K562 (cell line): ENCODE results near the gene DENND6A. TPM values are rescaled to one million over a fixed set of nuclear protein-coding genes. Genes with fewer than 3 reads are reported as not detected.

Experiments
- ATF7 ChIP-seq: fragments of 450-650 bp; IDR thresholded peaks from 2 replicates; pipeline ENCODE4 v1.7.1; 2014; ENCODE audit warnings: mild to moderate bottlenecking, moderate library complexity
- CAMTA2 ChIP-seq: fragments of 250-450 bp; sonication (Bioruptor Pico); conservative IDR thresholded peaks from 2 replicates; pipeline ENCODE4 v1.5.1; 2022
- FOXA3 ChIP-seq, 2 experiments: fragments of 450-650 bp in 1 of 2; sonication (generic) in 1 of 2; formaldehyde crosslinking; IDR thresholded peaks in 1 of 2; conservative IDR thresholded peaks in 1 of 2; 2 replicates each; pipeline versions ENCODE4 v1.4.0 to v1.8.0; 2020 to 2022; ENCODE audit warnings: mild to moderate bottlenecking in 2 of 2, missing genetic modification reagents in 1 of 2
- FOXM1 ChIP-seq, 2 experiments: fragments of 450-650 bp in 1 of 2; sonication (generic) in 1 of 2; formaldehyde crosslinking in 1 of 2; IDR thresholded peaks; 2 replicates each; pipeline versions ENCODE4 v1.6.1 to v1.9.0; 2017 to 2022; ENCODE audit warnings: low read depth in 2 of 2, mild to moderate bottlenecking in 2 of 2, missing genetic modification reagents in 1 of 2, moderate library complexity in 1 of 2
- KAT7 ChIP-seq: sonication (generic); formaldehyde crosslinking; IDR thresholded peaks from 2 replicates; pipeline ENCODE4 v1.8.0; 2022; ENCODE audit warnings: missing genetic modification reagents, mild to moderate bottlenecking, borderline replicate concordance
- MAZ ChIP-seq, 2 experiments: fragments of 450-650 bp in 1 of 2; sonication (generic) in 1 of 2; formaldehyde crosslinking; IDR thresholded peaks in 1 of 2; conservative IDR thresholded peaks in 1 of 2; 2 replicates each; pipeline versions ENCODE4 v1.4.0 to v1.5.0; 2020; ENCODE audit warnings: mild to moderate bottlenecking in 1 of 2, missing genetic modification reagents in 1 of 2
- PHF20 ChIP-seq: fragments of 450-650 bp; IDR thresholded peaks from 2 replicates; pipeline ENCODE4 v1.6.1; 2018; ENCODE audit not compliant: partially characterized antibody
- RBFOX2 ChIP-seq: fragments of 200-400 bp; formaldehyde crosslinking; IDR thresholded peaks from 2 replicates; pipeline ENCODE4 v1.6.1; 2017; ENCODE audit warnings: low read depth, mild to moderate bottlenecking, low read length, moderate library complexity
- TBP ChIP-seq: optimal IDR thresholded peaks from 2 replicates; pipeline ENCODE3; 2011; ENCODE audit warnings: low read depth, low read length, improper control_type of control experiment
- UBTF ChIP-seq, 2 experiments: IDR thresholded peaks; 2 replicates each; pipeline ENCODE4 v1.6.1; 2012; ENCODE audit warnings: improper control_type of control experiment in 2 of 2, low read depth in 2 of 2, low read length in 2 of 2, borderline replicate concordance in 1 of 2
- YY1 ChIP-seq, 3 experiments: IDR thresholded peaks; 2 replicates each; pipeline ENCODE4 v1.6.1; 2011; ENCODE audit warnings: low read length in 2 of 3, mild to moderate bottlenecking in 2 of 3, moderate library complexity in 2 of 3, borderline replicate concordance in 1 of 3, control low read depth in 1 of 3, low read depth in 1 of 3; ENCODE audit not compliant: insufficient read depth in 3 of 3, insufficient replicate concordance in 2 of 3, control insufficient read depth in 1 of 3, insufficient read length in 1 of 3; ENCODE audit errors: extremely low read depth in 1 of 3
- ZEB2 ChIP-seq: fragments of 450-650 bp; IDR thresholded peaks from 2 replicates; pipeline ENCODE4 v1.6.1; 2016
- ZNF609 ChIP-seq: sonication (generic); formaldehyde crosslinking; IDR thresholded peaks from 2 replicates; pipeline ENCODE4 v1.8.1; 2023; ENCODE audit warnings: missing genetic modification reagents, mild to moderate bottlenecking, borderline replicate concordance
- polyA plus RNA-seq, 8 experiments: library from polyadenylated mRNA; depleted of rRNA in 4 of 8; stranded (reverse) in 5 of 8; unstranded in 3 of 8; fragments of >200 nt; fragmentation: Nextera tagmentation in 2 of 8; fragmentation: Illumina TruSeq in 1 of 8; extraction: Ambion mirVana in 2 of 8; extraction: Trizol in 1 of 8; gene quantifications; 2 replicates each; pipeline versions ENCODE4 v1.2.1 to v1.2.3, GENCODE V29; 2011 to 2014; ENCODE audit warnings: inconsistent platforms in 1 of 8, missing spikeins in 1 of 8
- total RNA-seq, 7 experiments: library from RNA; depleted of rRNA in 6 of 7; stranded (reverse); fragments of >200 nt in 6 of 7; fragmentation: Illumina TruSeq in 2 of 7; extraction: Trizol in 2 of 7; gene quantifications; 2 replicates each; pipeline versions ENCODE4 v1.2.1 to v1.2.3, GENCODE V29; 2011 to 2021; ENCODE audit warnings: low replicate concordance in 1 of 7
- TF ChIP-seq, protein P1 (sequence below): fragments of 250-450 bp; sonication (Bioruptor Pico); IDR thresholded peaks from 2 replicates; pipeline ENCODE4 v1.8.0; 2022; ENCODE audit warnings: inconsistent platforms

The DENND6A gene
- total and polyA plus RNA-seq, 9 of the 15 experiments (the other 6 are each of a cell fraction or from before 2014, with no cell fraction given), result 1.5 to 12.7 (median 7.1) TPM

DNA sequence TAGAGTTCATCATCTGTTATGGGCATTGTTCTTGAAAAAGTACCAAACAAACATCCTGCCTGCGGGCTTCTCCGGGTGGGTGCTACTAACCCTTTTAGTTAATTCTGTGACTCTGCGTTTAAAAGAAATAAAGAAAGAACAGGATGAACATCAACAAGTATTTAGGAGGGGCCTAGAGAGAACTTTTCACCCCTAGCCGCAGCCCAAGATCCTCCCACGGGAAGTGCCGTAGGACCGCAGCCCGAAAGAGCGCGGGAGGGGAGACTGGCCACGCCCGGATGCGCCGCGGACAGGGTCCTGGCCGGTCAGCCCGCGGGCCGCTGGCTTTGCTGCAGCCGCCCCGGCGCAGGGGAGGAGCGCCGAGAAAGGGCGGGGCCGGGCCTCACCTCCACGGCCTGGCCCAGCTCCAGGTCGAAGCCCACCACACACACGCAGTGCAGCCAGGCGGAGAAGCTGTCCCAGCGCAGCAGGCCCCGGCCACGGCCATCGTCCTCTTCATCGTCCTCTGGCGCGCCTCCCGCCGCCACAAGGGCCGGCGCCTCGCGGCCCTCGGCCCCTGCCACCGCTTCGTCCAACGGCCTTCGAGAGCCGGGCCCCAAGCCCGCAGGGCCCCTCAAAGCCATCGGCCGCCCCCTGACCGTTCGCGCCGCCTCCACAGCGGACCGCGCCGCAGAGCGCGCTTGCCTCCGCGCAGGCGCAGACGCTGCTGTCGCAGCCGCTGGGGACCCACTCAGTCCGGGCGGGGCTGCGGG is at the start of gene DENND6A (continued):
- TF ChIP-seq YY1 (IDR thresholded peaks at IDR 0.05; ENCODE audit: borderline replicate concordance in 1 of 3, control insufficient read depth in 1 of 3, extremely low read depth in 1 of 3, insufficient read depth in 3 of 3, insufficient read length in 1 of 3, insufficient replicate concordance in 2 of 3, low read depth in 1 of 3, low read length in 2 of 3) (peak in 1 of 3 experiments; percentile 37), KAT7 (peak; percentile 65; the same call in 1 of the 2 replicates), CAMTA2 (CRISPR knock-in tag) (no peak), ZEB2 (no peak), RBFOX2 (peak; percentile 98), ZNF609 (CRISPR knock-in tag) (no peak), TBP (peak; percentile 52), PHF20 (peak; percentile 71), UBTF (IDR thresholded peaks at IDR 0.05; ENCODE audit: borderline replicate concordance in 1 of 2, low read depth in 2 of 2, low read length in 2 of 2) (peak in 1 of 2 experiments; percentile 72; a peak in 1 of 4 replicates), MAZ (CRISPR knock-in tag; conservative IDR thresholded peaks at IDR 0.05 in 1 of 2, IDR thresholded peaks at IDR 0.05 in 1 of 2) (peak; percentile 78 to 79; a peak in 3 of 4 replicates), ATF7 (peak; percentile 46; the same call in 1 of the 2 replicates), FOXA3 (CRISPR knock-in tag; conservative IDR thresholded peaks at IDR 0.05 in 1 of 2, IDR thresholded peaks at IDR 0.05 in 1 of 2) (no peak), FOXM1 (IDR thresholded peaks at IDR 0.05; ENCODE audit: low read depth) (no peak), FOXM1 (CRISPR knock-in tag; IDR thresholded peaks at IDR 0.05; ENCODE audit: low read depth) (peak; percentile 73; the same call in 1 of the 2 replicates)
- TF ChIP-seq, protein P1, sequence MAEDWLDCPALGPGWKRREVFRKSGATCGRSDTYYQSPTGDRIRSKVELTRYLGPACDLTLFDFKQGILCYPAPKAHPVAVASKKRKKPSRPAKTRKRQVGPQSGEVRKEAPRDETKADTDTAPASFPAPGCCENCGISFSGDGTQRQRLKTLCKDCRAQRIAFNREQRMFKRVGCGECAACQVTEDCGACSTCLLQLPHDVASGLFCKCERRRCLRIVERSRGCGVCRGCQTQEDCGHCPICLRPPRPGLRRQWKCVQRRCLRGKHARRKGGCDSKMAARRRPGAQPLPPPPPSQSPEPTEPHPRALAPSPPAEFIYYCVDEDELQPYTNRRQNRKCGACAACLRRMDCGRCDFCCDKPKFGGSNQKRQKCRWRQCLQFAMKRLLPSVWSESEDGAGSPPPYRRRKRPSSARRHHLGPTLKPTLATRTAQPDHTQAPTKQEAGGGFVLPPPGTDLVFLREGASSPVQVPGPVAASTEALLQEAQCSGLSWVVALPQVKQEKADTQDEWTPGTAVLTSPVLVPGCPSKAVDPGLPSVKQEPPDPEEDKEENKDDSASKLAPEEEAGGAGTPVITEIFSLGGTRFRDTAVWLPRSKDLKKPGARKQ (CRISPR knock-in tag), result no peak
